Sigmoid colon (tissue), 4 donors: ENCODE measurements around the gene HNF1B.

Experiments
- EP300 ChIP-seq, 4 donors: sonication (generic); formaldehyde crosslinking; IDR thresholded peaks; one replicate each; pipeline ENCODE4 v1.6.1; 2017; ENCODE audit warnings: antibody characterized with exemption in 4 of 4
- POLR2A ChIP-seq, 2 donors: fragments of 450-650 bp; IDR thresholded peaks; one replicate each; pipeline ENCODE4 v1.6.1; 2016; ENCODE audit warnings: antibody characterized with exemption in 2 of 2, mild to moderate bottlenecking in 2 of 2, moderate library complexity in 2 of 2
- POLR2AphosphoS5 ChIP-seq, 4 donors: sonication (generic); formaldehyde crosslinking; IDR thresholded peaks; one replicate each; pipeline ENCODE4 v1.6.1; 2017; ENCODE audit warnings: antibody characterized with exemption in 4 of 4
- TF ChIP-seq, protein P1 (sequence below), 4 experiments: fragments of 450-650 bp in 3 of 4; fragments of 200-600 bp in 1 of 4; IDR thresholded peaks; one replicate each; pipeline ENCODE4 v1.5.1; 2016 to 2019; ENCODE audit warnings: antibody characterized with exemption in 4 of 4, mild to moderate bottlenecking in 3 of 4, moderate library complexity in 2 of 4

DNA sequence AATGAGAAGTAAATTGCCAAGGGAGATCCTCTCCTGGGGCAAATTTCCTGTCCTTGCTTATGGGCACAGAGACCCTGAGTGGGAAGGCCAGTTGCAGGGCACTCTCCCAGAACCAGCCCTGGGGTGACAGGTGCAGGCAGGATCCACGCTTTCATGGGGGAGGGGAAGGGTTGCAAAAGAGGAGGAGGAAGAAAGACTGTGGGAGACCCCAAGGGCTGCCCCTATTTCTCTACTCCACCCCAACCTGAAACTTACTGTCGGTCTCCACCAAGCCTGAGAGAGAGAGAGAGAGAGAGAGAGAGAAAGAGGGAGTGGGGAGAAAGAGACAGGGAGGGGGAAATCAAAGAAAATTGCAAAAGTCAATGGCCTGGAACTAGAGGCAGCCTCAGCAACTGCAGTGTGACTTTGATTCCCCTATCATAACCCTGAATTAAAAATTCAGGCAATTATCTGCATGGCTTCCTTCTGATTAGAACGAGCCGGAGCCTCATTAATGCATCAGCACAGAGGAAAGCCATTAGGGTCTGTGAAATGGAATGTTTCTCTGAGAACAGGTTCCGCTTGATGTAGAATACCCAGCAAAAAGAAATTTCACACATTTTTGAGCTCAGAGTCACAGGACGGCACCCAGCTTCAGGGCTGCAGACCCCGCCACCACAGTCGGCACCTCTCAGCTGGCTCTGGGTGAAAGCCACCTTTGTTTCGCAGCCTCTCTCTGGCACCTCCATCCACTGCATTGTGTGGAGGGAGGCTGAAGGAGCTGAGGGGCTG, 45.1 kb upstream of the HNF1B start:
- TF ChIP-seq EP300 (IDR thresholded peaks at IDR 0.05), result no peak
- TF ChIP-seq, protein P1, sequence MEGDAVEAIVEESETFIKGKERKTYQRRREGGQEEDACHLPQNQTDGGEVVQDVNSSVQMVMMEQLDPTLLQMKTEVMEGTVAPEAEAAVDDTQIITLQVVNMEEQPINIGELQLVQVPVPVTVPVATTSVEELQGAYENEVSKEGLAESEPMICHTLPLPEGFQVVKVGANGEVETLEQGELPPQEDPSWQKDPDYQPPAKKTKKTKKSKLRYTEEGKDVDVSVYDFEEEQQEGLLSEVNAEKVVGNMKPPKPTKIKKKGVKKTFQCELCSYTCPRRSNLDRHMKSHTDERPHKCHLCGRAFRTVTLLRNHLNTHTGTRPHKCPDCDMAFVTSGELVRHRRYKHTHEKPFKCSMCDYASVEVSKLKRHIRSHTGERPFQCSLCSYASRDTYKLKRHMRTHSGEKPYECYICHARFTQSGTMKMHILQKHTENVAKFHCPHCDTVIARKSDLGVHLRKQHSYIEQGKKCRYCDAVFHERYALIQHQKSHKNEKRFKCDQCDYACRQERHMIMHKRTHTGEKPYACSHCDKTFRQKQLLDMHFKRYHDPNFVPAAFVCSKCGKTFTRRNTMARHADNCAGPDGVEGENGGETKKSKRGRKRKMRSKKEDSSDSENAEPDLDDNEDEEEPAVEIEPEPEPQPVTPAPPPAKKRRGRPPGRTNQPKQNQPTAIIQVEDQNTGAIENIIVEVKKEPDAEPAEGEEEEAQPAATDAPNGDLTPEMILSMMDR (IDR thresholded peaks at IDR 0.05), result no peak
- no peak for TF ChIP-seq POLR2A (IDR thresholded peaks at IDR 0.05)
- no peak for TF ChIP-seq POLR2AphosphoS5 (IDR thresholded peaks at IDR 0.05)
